ENCODE measurements around the gene CCRL2. TPM values are rescaled to one million over a fixed set of nuclear protein-coding genes. Genes with fewer than 3 reads are reported as not detected.

CCRL2 gene
- total and polyA plus RNA-seq, 12 donors: 0.60 to 6.8 (median 1.9) TPM

GRCh38 chr3:46449755-46450552 lies 42.9 kb downstream of the CCRL2 start:
- DNase-seq: no peak
- intact Hi-C loops (cut with DNase I): no loop called here
- Histone ChIP-seq H3K27ac (no peak overlapping the region), H3K9me3 (replicated peaks in 1 of 3) (no peaks in the 10 kb centered on the region), H3K27me3 (peaks cover 6% of the 10 kb centered on the region), H3K36me3 (replicated peaks in 1 of 2) (no peaks in the 10 kb centered on the region), H3K4me3 (no peak overlapping the region), H3K4me1 (replicated peaks in 1 of 2) (no peaks in the 10 kb centered on the region)
- WGBS, 4 donors: 62 to 69% (median 65%) methylated on average over 14 of the region's 14 CpGs
- TF ChIP-seq POLR2A (IDR thresholded peaks at IDR 0.05): no peak
- TF ChIP-seq CTCF (IDR thresholded peaks at IDR 0.05): peak in 5 of 6 experiments; percentile 14 to 38 (median 28)

- no peak overlapping the region for H3K4me3 ChIP-seq
- no peak for DNase-seq
- H3K27me3 ChIP-seq: peaks cover 6% of the 10 kb centered on the region
- H3K4me1 ChIP-seq (replicated peaks in 1 of 2): no peaks in the 10 kb centered on the region
- no peak overlapping the region for H3K27ac ChIP-seq
- intact Hi-C loops (cut with DNase I): no loop called here
- H3K9me3 ChIP-seq (replicated peaks in 1 of 3): no peaks in the 10 kb centered on the region
- no peaks in the 10 kb centered on the region for H3K36me3 ChIP-seq (replicated peaks in 1 of 2)
- WGBS, 4 donors: 66 to 75% (median 75%) methylated on average over 7 of the region's 7 CpGs
- TF ChIP-seq POLR2A (IDR thresholded peaks at IDR 0.05): no peak
- TF ChIP-seq CTCF (IDR thresholded peaks at IDR 0.05): no peak
Observed at GRCh38 chr3:46453526-46454208, 46.6 kb downstream of the CCRL2 start.

- Histone ChIP-seq H3K4me1 (replicated peaks in 1 of 2) (no peaks in the 10 kb centered on the region), H3K27me3 (peaks cover 6% of the 10 kb centered on the region), H3K36me3 (replicated peaks in 1 of 2) (no peaks in the 10 kb centered on the region), H3K9me3 (replicated peaks in 1 of 3) (no peaks in the 10 kb centered on the region), H3K4me3 (no peak overlapping the region), H3K27ac (no peak overlapping the region)
- TF ChIP-seq CTCF (IDR thresholded peaks at IDR 0.05) (no peak), POLR2A (IDR thresholded peaks at IDR 0.05) (no peak)
- intact Hi-C loops (cut with DNase I): no loop called here
- DNase-seq: no peak
- 42 to 60% (median 54%) methylated on average over 3 of the region's 3 CpGs for WGBS, 4 donors
Observed at GRCh38 chr3:46454209-46454595, 47.1 kb downstream of the CCRL2 start.

GRCh38 chr3:46454606-46455005 lies 47.5 kb downstream of the CCRL2 start:
- Histone ChIP-seq H3K27me3 (peaks cover 6% of the 10 kb centered on the region), H3K4me1 (replicated peaks in 1 of 2) (no peaks in the 10 kb centered on the region), H3K27ac (no peak overlapping the region), H3K4me3 (no peak overlapping the region), H3K9me3 (replicated peaks in 1 of 3) (no peaks in the 10 kb centered on the region), H3K36me3 (replicated peaks in 1 of 2) (no peaks in the 10 kb centered on the region)
- TF ChIP-seq CTCF (IDR thresholded peaks at IDR 0.05) (no peak), POLR2A (IDR thresholded peaks at IDR 0.05) (no peak)
- WGBS, 4 donors: 74 to 83% (median 77%) methylated on average over 7 of the region's 7 CpGs
- intact Hi-C loops (cut with DNase I): no loop called here
- no peak for DNase-seq
